ENCODE measurements around the gene OR52E1. TPM values are rescaled to one million over a fixed set of nuclear protein-coding genes. Genes with fewer than 3 reads are reported as not detected.

Gene OR52E1
- total and polyA plus RNA-seq, 4 donors = not detected

DNA sequence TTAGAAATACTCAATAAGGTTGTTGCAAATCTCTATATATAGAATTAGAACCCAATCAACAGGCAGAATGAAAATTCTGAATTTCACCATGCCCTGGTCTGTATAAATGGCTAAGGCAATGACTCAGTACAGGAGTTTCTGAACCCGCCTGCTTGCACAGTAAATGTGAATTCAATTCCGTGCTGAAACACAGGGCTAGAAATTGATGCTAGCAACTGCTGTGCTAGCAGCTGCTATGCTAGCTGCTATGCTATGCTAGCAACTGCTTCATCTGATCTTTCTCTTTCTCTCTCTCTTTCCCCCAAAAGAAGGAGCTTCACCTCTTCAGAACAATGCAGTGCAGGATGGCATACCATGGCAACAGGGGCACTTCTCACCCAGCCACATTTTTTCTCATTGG, 32.7 kb upstream of the OR52E1 start:
- H3K4me1 ChIP-seq (ENCODE audit: control insufficient read depth in 4 of 4, insufficient read depth in 4 of 4, low read length in 3 of 4) = no peaks in the 10 kb centered on the region
- no peaks in the 10 kb centered on the region for H3K36me3 ChIP-seq (ENCODE audit: control insufficient read depth in 4 of 4, insufficient read depth in 3 of 4, low read depth in 1 of 4, low read length in 3 of 4)
- WGBS = 82% methylated on average over 2 of the region's 2 CpGs
- TF ChIP-seq NR2F2 (IDR thresholded peaks at IDR 0.05) (no peak), FOXA2 (IDR thresholded peaks at IDR 0.05) (no peak), TAF1 (conservative IDR thresholded peaks at IDR 0.05) (no peak), EGR1 (IDR thresholded peaks at IDR 0.05; ENCODE audit: low read depth in 2 of 2) (no peak), JUND (IDR thresholded peaks at IDR 0.05) (no peak), GABPA (IDR thresholded peaks at IDR 0.05 in 1 of 2, conservative IDR thresholded peaks at IDR 0.05 in 1 of 2) (no peak)
- TF ChIP-seq, protein P1, sequence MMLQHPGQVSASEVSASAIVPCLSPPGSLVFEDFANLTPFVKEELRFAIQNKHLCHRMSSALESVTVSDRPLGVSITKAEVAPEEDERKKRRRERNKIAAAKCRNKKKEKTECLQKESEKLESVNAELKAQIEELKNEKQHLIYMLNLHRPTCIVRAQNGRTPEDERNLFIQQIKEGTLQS (IDR thresholded peaks at IDR 0.05) = no peak
- no peak overlapping the region for H3K4me3 ChIP-seq (ENCODE audit: low read depth in 1 of 3, low read length in 3 of 3)
- no peak for DNase-seq (ENCODE audit: low spot score)
- peaks cover 0 to 4% (median 0%) of the 10 kb centered on the region in 4 donors for H3K27me3 ChIP-seq (ENCODE audit: control insufficient read depth in 4 of 4, insufficient read depth in 4 of 4, low read length in 3 of 4)
- H3K9ac ChIP-seq (ENCODE audit: low read depth in 1 of 2, low read length in 2 of 2) = no peak overlapping the region
- no peaks in the 10 kb centered on the region for H3K9me3 ChIP-seq (ENCODE audit: control insufficient read depth in 4 of 4, low read length in 3 of 4)
- no peak overlapping the region for H3K27ac ChIP-seq (ENCODE audit: low read depth in 1 of 2, low read length in 2 of 2)

DNA sequence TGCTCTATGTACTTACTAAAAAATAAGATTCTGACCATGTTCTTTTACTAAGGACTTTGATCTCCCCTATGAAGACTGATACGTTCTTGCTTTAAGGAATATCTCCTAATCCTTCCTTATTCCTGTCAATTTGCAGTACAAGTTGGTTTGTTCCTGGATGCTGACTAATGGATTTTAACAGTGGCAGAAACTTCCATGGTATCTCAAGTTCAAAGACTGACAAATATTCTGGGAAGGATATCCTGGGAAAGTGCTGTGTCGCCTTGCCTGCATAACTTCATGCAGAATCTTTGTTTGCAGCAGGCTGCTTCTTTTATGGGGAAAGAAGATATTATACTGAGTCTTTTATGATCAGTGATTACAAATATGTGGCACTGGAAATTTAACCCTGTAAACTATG, 31.4 kb upstream of the OR52E1 start:
- TF ChIP-seq JUND (IDR thresholded peaks at IDR 0.05) (no peak), SP1 (IDR thresholded peaks at IDR 0.05) (no peak), EGR1 (IDR thresholded peaks at IDR 0.05; ENCODE audit: low read depth in 2 of 2) (no peak)
- Histone ChIP-seq H3K9ac (ENCODE audit: low read depth in 1 of 2, low read length in 2 of 2) (no peak overlapping the region), H3K27ac (ENCODE audit: low read depth in 1 of 2, low read length in 2 of 2) (no peak overlapping the region), H3K27me3 (ENCODE audit: control insufficient read depth in 4 of 4, insufficient read depth in 4 of 4, low read length in 3 of 4) (peaks cover 0 to 4% (median 0%) of the 10 kb centered on the region in 4 donors), H3K4me3 (ENCODE audit: low read depth in 1 of 3, low read length in 3 of 3) (no peak overlapping the region), H3K4me1 (ENCODE audit: control insufficient read depth in 4 of 4, insufficient read depth in 4 of 4, low read length in 3 of 4) (no peaks in the 10 kb centered on the region), H3K36me3 (ENCODE audit: control insufficient read depth in 4 of 4, insufficient read depth in 3 of 4, low read depth in 1 of 4, low read length in 3 of 4) (no peaks in the 10 kb centered on the region), H3K9me3 (ENCODE audit: control insufficient read depth in 4 of 4, low read length in 3 of 4) (no peaks in the 10 kb centered on the region)
- WGBS = 38% methylated on average over 2 of the region's 2 CpGs
- DNase-seq (ENCODE audit: low spot score) = no peak

DNA sequence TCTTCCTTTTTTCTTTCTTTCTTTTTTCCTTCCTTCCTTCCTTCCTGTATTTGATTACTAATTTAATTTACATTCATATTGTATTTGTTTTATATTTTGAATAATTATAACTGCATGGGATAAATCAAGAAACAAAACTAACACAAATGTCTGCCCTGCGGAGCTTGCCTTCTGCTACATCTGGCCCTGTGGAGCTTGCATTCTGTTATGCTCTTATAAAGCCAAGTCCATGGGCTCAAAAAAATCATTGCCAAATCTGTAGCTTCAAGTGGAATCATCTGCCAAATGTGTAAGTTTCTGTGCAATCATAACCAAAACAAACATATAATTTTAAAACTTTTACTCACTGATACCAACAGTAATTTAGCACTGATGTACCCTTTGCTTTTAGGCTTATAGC, 31.0 kb upstream of the OR52E1 start:
- H3K4me1 ChIP-seq (ENCODE audit: control insufficient read depth in 4 of 4, insufficient read depth in 4 of 4, low read length in 3 of 4) = no peaks in the 10 kb centered on the region
- no peak overlapping the region for H3K27ac ChIP-seq (ENCODE audit: low read depth in 1 of 2, low read length in 2 of 2)
- peaks cover 0 to 4% (median 0%) of the 10 kb centered on the region in 4 donors for H3K27me3 ChIP-seq (ENCODE audit: control insufficient read depth in 4 of 4, insufficient read depth in 4 of 4, low read length in 3 of 4)
- DNase-seq (ENCODE audit: low spot score) = no peak
- 88% methylated on average over 1 of the region's 1 CpG for WGBS
- H3K9me3 ChIP-seq (ENCODE audit: control insufficient read depth in 4 of 4, low read length in 3 of 4) = no peaks in the 10 kb centered on the region
- no peaks in the 10 kb centered on the region for H3K36me3 ChIP-seq (ENCODE audit: control insufficient read depth in 4 of 4, insufficient read depth in 3 of 4, low read depth in 1 of 4, low read length in 3 of 4)
- H3K4me3 ChIP-seq (ENCODE audit: low read depth in 1 of 3, low read length in 3 of 3) = no peak overlapping the region
- TF ChIP-seq NR2F2 (IDR thresholded peaks at IDR 0.05) = no peak
- TF ChIP-seq FOXA1 (IDR thresholded peaks at IDR 0.05) = no peak
- TF ChIP-seq, protein P2, sequence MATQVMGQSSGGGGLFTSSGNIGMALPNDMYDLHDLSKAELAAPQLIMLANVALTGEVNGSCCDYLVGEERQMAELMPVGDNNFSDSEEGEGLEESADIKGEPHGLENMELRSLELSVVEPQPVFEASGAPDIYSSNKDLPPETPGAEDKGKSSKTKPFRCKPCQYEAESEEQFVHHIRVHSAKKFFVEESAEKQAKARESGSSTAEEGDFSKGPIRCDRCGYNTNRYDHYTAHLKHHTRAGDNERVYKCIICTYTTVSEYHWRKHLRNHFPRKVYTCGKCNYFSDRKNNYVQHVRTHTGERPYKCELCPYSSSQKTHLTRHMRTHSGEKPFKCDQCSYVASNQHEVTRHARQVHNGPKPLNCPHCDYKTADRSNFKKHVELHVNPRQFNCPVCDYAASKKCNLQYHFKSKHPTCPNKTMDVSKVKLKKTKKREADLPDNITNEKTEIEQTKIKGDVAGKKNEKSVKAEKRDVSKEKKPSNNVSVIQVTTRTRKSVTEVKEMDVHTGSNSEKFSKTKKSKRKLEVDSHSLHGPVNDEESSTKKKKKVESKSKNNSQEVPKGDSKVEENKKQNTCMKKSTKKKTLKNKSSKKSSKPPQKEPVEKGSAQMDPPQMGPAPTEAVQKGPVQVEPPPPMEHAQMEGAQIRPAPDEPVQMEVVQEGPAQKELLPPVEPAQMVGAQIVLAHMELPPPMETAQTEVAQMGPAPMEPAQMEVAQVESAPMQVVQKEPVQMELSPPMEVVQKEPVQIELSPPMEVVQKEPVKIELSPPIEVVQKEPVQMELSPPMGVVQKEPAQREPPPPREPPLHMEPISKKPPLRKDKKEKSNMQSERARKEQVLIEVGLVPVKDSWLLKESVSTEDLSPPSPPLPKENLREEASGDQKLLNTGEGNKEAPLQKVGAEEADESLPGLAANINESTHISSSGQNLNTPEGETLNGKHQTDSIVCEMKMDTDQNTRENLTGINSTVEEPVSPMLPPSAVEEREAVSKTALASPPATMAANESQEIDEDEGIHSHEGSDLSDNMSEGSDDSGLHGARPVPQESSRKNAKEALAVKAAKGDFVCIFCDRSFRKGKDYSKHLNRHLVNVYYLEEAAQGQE (IDR thresholded peaks at IDR 0.05) = no peak
- no peak for TF ChIP-seq RXRA (IDR thresholded peaks at IDR 0.05)
- TF ChIP-seq RAD21 (IDR thresholded peaks at IDR 0.05) = no peak
- no peak for TF ChIP-seq HNF4A (conservative IDR thresholded peaks at IDR 0.05)
- no peak for TF ChIP-seq GABPA (IDR thresholded peaks at IDR 0.05 in 1 of 2, conservative IDR thresholded peaks at IDR 0.05 in 1 of 2)
- TF ChIP-seq, protein P1 (IDR thresholded peaks at IDR 0.05) = no peak
- no peak for TF ChIP-seq YY1 (IDR thresholded peaks at IDR 0.05)
- no peak for TF ChIP-seq SP1 (IDR thresholded peaks at IDR 0.05)
- TF ChIP-seq FOXA2 (IDR thresholded peaks at IDR 0.05) = no peak
- TF ChIP-seq, protein P3, sequence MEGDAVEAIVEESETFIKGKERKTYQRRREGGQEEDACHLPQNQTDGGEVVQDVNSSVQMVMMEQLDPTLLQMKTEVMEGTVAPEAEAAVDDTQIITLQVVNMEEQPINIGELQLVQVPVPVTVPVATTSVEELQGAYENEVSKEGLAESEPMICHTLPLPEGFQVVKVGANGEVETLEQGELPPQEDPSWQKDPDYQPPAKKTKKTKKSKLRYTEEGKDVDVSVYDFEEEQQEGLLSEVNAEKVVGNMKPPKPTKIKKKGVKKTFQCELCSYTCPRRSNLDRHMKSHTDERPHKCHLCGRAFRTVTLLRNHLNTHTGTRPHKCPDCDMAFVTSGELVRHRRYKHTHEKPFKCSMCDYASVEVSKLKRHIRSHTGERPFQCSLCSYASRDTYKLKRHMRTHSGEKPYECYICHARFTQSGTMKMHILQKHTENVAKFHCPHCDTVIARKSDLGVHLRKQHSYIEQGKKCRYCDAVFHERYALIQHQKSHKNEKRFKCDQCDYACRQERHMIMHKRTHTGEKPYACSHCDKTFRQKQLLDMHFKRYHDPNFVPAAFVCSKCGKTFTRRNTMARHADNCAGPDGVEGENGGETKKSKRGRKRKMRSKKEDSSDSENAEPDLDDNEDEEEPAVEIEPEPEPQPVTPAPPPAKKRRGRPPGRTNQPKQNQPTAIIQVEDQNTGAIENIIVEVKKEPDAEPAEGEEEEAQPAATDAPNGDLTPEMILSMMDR (IDR thresholded peaks at IDR 0.05; ENCODE audit: low read depth, low read length, missing input control) = no peak
- TF ChIP-seq, protein P4, sequence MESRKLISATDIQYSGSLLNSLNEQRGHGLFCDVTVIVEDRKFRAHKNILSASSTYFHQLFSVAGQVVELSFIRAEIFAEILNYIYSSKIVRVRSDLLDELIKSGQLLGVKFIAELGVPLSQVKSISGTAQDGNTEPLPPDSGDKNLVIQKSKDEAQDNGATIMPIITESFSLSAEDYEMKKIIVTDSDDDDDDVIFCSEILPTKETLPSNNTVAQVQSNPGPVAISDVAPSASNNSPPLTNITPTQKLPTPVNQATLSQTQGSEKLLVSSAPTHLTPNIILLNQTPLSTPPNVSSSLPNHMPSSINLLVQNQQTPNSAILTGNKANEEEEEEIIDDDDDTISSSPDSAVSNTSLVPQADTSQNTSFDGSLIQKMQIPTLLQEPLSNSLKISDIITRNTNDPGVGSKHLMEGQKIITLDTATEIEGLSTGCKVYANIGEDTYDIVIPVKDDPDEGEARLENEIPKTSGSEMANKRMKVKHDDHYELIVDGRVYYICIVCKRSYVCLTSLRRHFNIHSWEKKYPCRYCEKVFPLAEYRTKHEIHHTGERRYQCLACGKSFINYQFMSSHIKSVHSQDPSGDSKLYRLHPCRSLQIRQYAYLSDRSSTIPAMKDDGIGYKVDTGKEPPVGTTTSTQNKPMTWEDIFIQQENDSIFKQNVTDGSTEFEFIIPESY (IDR thresholded peaks at IDR 0.05) = no peak
- TF ChIP-seq, protein P5, sequence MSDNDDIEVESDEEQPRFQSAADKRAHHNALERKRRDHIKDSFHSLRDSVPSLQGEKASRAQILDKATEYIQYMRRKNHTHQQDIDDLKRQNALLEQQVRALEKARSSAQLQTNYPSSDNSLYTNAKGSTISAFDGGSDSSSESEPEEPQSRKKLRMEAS (IDR thresholded peaks at IDR 0.05) = no peak
- no peak for TF ChIP-seq HNF4G (IDR thresholded peaks at IDR 0.05)
- TF ChIP-seq TAF1 (conservative IDR thresholded peaks at IDR 0.05) = no peak
- TF ChIP-seq EGR1 (IDR thresholded peaks at IDR 0.05; ENCODE audit: low read depth in 2 of 2) = no peak
- TF ChIP-seq JUND (IDR thresholded peaks at IDR 0.05) = no peak
- H3K9ac ChIP-seq (ENCODE audit: low read depth in 1 of 2, low read length in 2 of 2) = no peak overlapping the region
